Measurements from ENCODE around the gene CTBP2.

DNA sequence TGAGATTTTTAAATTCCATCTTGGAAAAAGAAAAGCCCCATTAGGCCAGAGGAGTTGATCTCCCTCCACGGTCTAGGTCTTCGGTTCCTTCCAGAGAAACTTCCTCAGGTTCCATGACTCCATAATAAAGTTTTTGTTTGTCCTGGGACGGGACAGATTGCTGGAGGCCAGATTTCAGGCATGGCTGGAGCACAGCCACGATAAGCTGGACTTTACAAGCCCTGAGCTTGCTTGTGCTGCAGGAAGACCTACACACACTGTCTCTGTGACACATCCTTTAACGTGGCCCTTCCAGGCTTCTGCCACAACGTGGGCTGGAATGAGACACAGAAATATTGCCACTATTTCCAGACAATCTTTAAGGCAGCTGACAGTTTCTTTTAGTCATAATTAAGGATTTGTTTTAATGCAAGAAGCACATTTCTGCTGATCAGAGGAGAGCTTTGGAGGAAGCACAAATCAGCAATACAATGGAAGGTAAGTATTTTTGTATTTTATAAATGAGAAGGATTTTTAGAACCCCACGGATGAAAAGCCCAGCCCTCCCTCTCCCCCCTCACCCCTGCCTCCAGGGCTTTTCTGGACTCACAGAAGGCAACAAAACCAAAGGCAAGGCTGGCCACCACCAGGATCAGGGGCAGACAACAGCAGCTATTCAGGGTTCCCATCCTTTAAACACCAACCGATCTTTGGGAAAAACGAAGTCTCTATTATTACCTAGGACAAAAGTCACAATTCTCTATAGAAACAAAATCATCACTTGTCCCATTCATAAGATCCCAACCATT, 6.5 kb downstream of the CTBP2 start:
- no peak for TF ChIP-seq POLR2A (IDR thresholded peaks at IDR 0.05)
- no peak for TF ChIP-seq POLR2AphosphoS5 (IDR thresholded peaks at IDR 0.05)

Data from breast epithelium (tissue), 3 donors.